ENCODE measurements around the gene RFC5. TPM values are rescaled to one million over a fixed set of nuclear protein-coding genes. Genes with fewer than 3 reads are reported as not detected.
"Not testable (repeated sequence)": the region's sequence is repeated elsewhere in the genome, so short reads cannot be mapped to it uniquely, and the experiment has no call there.

RFC5 gene
- total RNA-seq, 1 experiment from 2014 or later = 50.4 TPM

DNA sequence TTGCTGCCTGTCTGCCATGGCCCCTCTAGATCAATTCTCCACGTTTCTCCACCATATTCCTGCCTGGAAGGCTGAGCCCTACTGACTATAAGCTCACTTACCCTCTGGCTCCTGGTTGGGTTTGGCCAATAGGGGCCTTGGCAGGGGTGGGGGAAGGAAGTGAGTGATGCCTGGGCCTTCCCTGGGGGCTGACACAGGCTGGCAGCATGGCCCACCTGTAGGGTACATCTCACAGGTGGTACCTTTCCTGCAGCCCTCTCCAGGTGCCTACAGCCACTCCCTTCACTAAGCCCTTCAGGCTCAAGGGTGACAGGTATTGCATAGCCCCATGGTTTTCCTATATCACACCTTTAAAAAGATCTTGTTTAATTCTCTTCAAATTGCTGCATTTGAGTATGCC is 3.5 kb downstream of the RFC5 start:
- H3K27me3 ChIP-seq (ENCODE audit: insufficient read depth, low read length) = no peaks in the 10 kb centered on the region
- Mint-ChIP-seq H3K4me3 (no peak overlapping the region), H3K27me3 (ENCODE audit: low read depth) (no peaks in the 10 kb centered on the region; the same call in 1 of the 2 replicates), H3K9me3 (no peaks in the 10 kb centered on the region), H3K4me1 (peaks cover 5 to 18% of the 10 kb centered on the region in 2 experiments), H3K27ac (no peak overlapping the region), H3K36me3 (ENCODE audit: insufficient read depth in 1 of 3, low read depth in 3 of 3) (peaks cover 38 to 63% (median 52%) of the 10 kb centered on the region in 3 experiments; a peak in 6 of 7 replicates)
- H2BK15ac ChIP-seq (ENCODE audit: low read depth, low read length) = no peak overlapping the region
- H3K18ac ChIP-seq (ENCODE audit: insufficient read length, low read depth, low read length) = no peak overlapping the region
- no peaks in the 10 kb centered on the region for H3K9me3 ChIP-seq (ENCODE audit: control insufficient read depth, low read depth, low read length)
- H3K79me2 ChIP-seq (ENCODE audit: insufficient read depth, low read length) = 0 out of 2 replicates have a peak, but pooled peaks cover 2% of the 10 kb centered on the region
- no peak overlapping the region for H4K91ac ChIP-seq (ENCODE audit: insufficient read length, low read depth, low read length)
- H3K14ac ChIP-seq (ENCODE audit: insufficient read depth, low read length) = no peak overlapping the region
- TF ChIP-seq, protein P1, sequence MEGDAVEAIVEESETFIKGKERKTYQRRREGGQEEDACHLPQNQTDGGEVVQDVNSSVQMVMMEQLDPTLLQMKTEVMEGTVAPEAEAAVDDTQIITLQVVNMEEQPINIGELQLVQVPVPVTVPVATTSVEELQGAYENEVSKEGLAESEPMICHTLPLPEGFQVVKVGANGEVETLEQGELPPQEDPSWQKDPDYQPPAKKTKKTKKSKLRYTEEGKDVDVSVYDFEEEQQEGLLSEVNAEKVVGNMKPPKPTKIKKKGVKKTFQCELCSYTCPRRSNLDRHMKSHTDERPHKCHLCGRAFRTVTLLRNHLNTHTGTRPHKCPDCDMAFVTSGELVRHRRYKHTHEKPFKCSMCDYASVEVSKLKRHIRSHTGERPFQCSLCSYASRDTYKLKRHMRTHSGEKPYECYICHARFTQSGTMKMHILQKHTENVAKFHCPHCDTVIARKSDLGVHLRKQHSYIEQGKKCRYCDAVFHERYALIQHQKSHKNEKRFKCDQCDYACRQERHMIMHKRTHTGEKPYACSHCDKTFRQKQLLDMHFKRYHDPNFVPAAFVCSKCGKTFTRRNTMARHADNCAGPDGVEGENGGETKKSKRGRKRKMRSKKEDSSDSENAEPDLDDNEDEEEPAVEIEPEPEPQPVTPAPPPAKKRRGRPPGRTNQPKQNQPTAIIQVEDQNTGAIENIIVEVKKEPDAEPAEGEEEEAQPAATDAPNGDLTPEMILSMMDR (conservative IDR thresholded peaks at IDR 0.05) = no peak
- no peak overlapping the region for H2BK120ac ChIP-seq (ENCODE audit: low read depth, low read length, poor library complexity, severe bottlenecking)
- DNase-seq = no peak
- no peaks in the 10 kb centered on the region for H3K23me2 ChIP-seq (ENCODE audit: insufficient read length, low read depth, low read length, poor library complexity, severe bottlenecking)
- H3T11ph ChIP-seq (ENCODE audit: low read length) = no peak overlapping the region
- H3K9ac ChIP-seq (ENCODE audit: extremely low read depth, insufficient read length, low read length) = no peak overlapping the region
- no peak overlapping the region for H2BK20ac ChIP-seq (ENCODE audit: low read depth, low read length, poor library complexity, severe bottlenecking)
- H3K23ac ChIP-seq (ENCODE audit: insufficient read length, low read depth, low read length) = no peak overlapping the region
- no peak overlapping the region for H2AFZ ChIP-seq (ENCODE audit: low read length)
- H4K5ac ChIP-seq (ENCODE audit: insufficient read length, low read depth, low read length) = no peak overlapping the region
- H3K4me2 ChIP-seq (ENCODE audit: insufficient read depth, insufficient read length, low read length) = no peak overlapping the region
- no peaks in the 10 kb centered on the region for H4K20me1 ChIP-seq (ENCODE audit: control insufficient read depth, insufficient read depth, insufficient read length)
- peaks cover 8% of the 10 kb centered on the region for H3K79me1 ChIP-seq (ENCODE audit: insufficient read depth, low read depth, low read length, poor library complexity, severe bottlenecking)
- H2BK5ac ChIP-seq (ENCODE audit: insufficient read length, low read length) = no peak overlapping the region
- no peak overlapping the region for H2BK12ac ChIP-seq (ENCODE audit: insufficient read length, low read depth, low read length)
- H3K4ac ChIP-seq (ENCODE audit: low read depth, low read length) = no peak overlapping the region
- no peak overlapping the region for H4K8ac ChIP-seq (replicated peaks; ENCODE audit: insufficient read length, low read depth, low read length)
- H3K4me1 ChIP-seq (ENCODE audit: insufficient read depth, low read length) = no peaks in the 10 kb centered on the region
- no peak overlapping the region for H3K56ac ChIP-seq (ENCODE audit: insufficient read length, low read depth, low read length)
- H2AK5ac ChIP-seq (ENCODE audit: insufficient read length, low read length) = no peak overlapping the region
- H3K27ac ChIP-seq (ENCODE audit: insufficient read length, low read depth, low read length) = no peak overlapping the region
- WGBS (ENCODE audit: extremely low coverage, insufficient read length, low lambda C conversion rate) = no CpG with 5 or more reads among the region's 1 CpG

DNA sequence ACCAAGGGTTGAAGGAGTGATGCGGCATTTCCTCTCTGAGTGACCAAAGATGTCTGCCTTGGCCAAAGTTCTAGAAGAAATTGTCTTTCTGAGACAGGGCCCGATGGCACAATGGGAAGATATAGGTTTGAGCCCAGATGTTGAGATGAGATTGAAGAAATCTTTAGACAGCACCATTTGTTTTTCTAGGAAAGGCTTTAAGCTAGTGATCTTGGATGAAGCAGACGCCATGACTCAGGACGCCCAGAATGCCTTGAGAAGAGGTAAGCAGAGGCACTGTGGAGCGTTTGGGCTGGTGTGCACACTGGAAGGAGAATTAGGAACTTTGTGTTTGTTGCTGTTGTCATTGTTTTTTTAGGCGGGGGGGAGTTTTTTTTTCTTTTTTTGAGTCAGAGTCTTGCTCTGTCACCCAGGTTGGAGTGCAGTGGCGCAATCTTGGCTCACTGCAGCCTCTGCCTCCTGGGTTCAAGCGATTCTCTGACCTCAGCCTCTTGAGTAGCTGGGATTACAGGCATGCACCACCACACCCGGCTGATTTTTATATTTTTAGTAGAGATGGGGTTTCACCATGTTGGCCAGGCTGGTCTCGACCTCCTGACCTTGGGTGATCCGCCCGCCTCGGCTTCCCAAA is 5.7 kb downstream of the RFC5 start:
- peaks cover 56 to 83% (median 74%) of the 10 kb centered on the region in 3 experiments; a peak in 6 of 7 replicates for H3K36me3 Mint-ChIP-seq (ENCODE audit: insufficient read depth in 1 of 3, low read depth in 3 of 3)
- not testable (repeated sequence) for H3K4me2 ChIP-seq (ENCODE audit: insufficient read depth, insufficient read length, low read length); H4K91ac ChIP-seq (ENCODE audit: insufficient read length, low read depth, low read length); H3K27ac ChIP-seq (ENCODE audit: insufficient read length, low read depth, low read length); H3K56ac ChIP-seq (ENCODE audit: insufficient read length, low read depth, low read length); H2AK5ac ChIP-seq (ENCODE audit: insufficient read length, low read length); H3K4me1 ChIP-seq (ENCODE audit: insufficient read depth, low read length); H2BK120ac ChIP-seq (ENCODE audit: low read depth, low read length, poor library complexity, severe bottlenecking); H3K79me2 ChIP-seq (ENCODE audit: insufficient read depth, low read length); H3K27me3 ChIP-seq (ENCODE audit: insufficient read depth, low read length); H3K18ac ChIP-seq (ENCODE audit: insufficient read length, low read depth, low read length); H3K4ac ChIP-seq (ENCODE audit: low read depth, low read length); H3K23me2 ChIP-seq (ENCODE audit: insufficient read length, low read depth, low read length, poor library complexity, severe bottlenecking); H3K9me3 Mint-ChIP-seq; H3K4me1 Mint-ChIP-seq; H3K9ac ChIP-seq (ENCODE audit: extremely low read depth, insufficient read length, low read length); H3T11ph ChIP-seq (ENCODE audit: low read length); H2BK15ac ChIP-seq (ENCODE audit: low read depth, low read length); H2BK20ac ChIP-seq (ENCODE audit: low read depth, low read length, poor library complexity, severe bottlenecking); H2BK12ac ChIP-seq (ENCODE audit: insufficient read length, low read depth, low read length); H3K23ac ChIP-seq (ENCODE audit: insufficient read length, low read depth, low read length); H3K14ac ChIP-seq (ENCODE audit: insufficient read depth, low read length); H4K8ac ChIP-seq (replicated peaks; ENCODE audit: insufficient read length, low read depth, low read length); DNase-seq; H3K79me1 ChIP-seq (ENCODE audit: insufficient read depth, low read depth, low read length, poor library complexity, severe bottlenecking); H2BK5ac ChIP-seq (ENCODE audit: insufficient read length, low read length); H4K5ac ChIP-seq (ENCODE audit: insufficient read length, low read depth, low read length); H2AFZ ChIP-seq (ENCODE audit: low read length); H4K20me1 ChIP-seq (ENCODE audit: control insufficient read depth, insufficient read depth, insufficient read length); H3K9me3 ChIP-seq (ENCODE audit: control insufficient read depth, low read depth, low read length); H3K4me3 Mint-ChIP-seq; H3K27me3 Mint-ChIP-seq (ENCODE audit: low read depth)
- peak overlapping the region in 2 of 3 experiments; percentile 81 to 85; a peak in 3 of 7 replicates for H3K27ac Mint-ChIP-seq
- no CpG with 5 or more reads among the region's 13 CpGs for WGBS (ENCODE audit: extremely low coverage, insufficient read length, low lambda C conversion rate)

Measured in H9 (cell line).